Pancreas (tissue), 10 donors: Measurements from ENCODE around the gene ULBP2. TPM values are rescaled to one million over a fixed set of nuclear protein-coding genes. Genes with fewer than 3 reads are reported as not detected.
"Not testable (repeated sequence)": the region's sequence is repeated elsewhere in the genome, so short reads cannot be mapped to it uniquely, and the experiment has no call there.

Source experiments
- ATAC-seq, 4 donors: fragments of 200-7000 bp; cut with Tn5 transposase; one replicate each; pipeline versions ENCODE4 v1.8.0 to v1.9.1; 2020; ENCODE audit warnings: mild to moderate bottlenecking in 4 of 4, moderate library complexity in 4 of 4
- DNase-seq, 6 donors: peaks; one replicate each; pipeline ENCODE4 v3.0.0-alpha.2; 2020
- FAIRE-seq: peaks from 2 replicates; lab custom pipeline; 2012; peaks lifted over from hg19 to GRCh38; lab: Jason Lieb, UNC
- H3K27ac ChIP-seq, 4 donors: fragments of 200-600 bp; sonication (generic); 1 replicate in 3 of 4; 2 replicates in 1 of 4; pipeline versions ENCODE4 v1.5.0 to v1.8.0; 2020
- H3K27me3 ChIP-seq, 4 donors: fragments of 200-600 bp; one replicate each; pipeline ENCODE4 v1.8.0; 2021
- H3K36me3 ChIP-seq, 3 donors: fragments of 200-600 bp; sonication (generic) in 1 of 3; one replicate each; pipeline versions ENCODE4 v1.5.0 to v1.8.0; 2020 to 2021
- H3K4me1 ChIP-seq, 3 donors: fragments of 200-600 bp; one replicate each; pipeline ENCODE4 v1.8.0; 2021
- H3K4me3 ChIP-seq, 4 donors: fragments of 200-600 bp; sonication (generic) in 2 of 4; one replicate each; pipeline versions ENCODE4 v1.5.0 to v1.8.0; 2020 to 2021
- H3K9me3 ChIP-seq, 4 donors: fragments of 200-600 bp; one replicate each; pipeline ENCODE4 v1.8.0; 2021
- CTCF ChIP-seq, 4 donors: fragments of 200-600 bp; sonication (generic) in 3 of 4; IDR thresholded peaks; one replicate each; pipeline versions ENCODE4 v1.5.0 to v1.8.0; 2021; ENCODE audit warnings: antibody characterized with exemption in 4 of 4
- WGBS, 2 donors: extraction: QIAGEN DNeasy Blood & Tissue Kit; methylation state at CpG; one replicate each; pipeline ENCODE4 v1.1.7; 2013; 5-methylcytosine and 5-hydroxymethylcytosine counted together
- intact Hi-C, 3 donors: fragments of 100-400 bp; cut with DNase I; formaldehyde crosslinking; loops; one replicate each; pipeline versions ENCODE4 v1.11.1 to v1.14.2; 2022
- polyA plus RNA-seq, 2 donors: library from polyadenylated mRNA; stranded (reverse); fragments of 200-250 nt; gene quantifications; one replicate each; pipeline ENCODE4 v1.2.3, GENCODE V29; 2013
- total RNA-seq, 6 donors: library from RNA; stranded (reverse); fragmentation: NEBNext Ultra II Directional in 4 of 6; extraction: Animal tissue kit (Norgen Biotek cat#: 25700) in 4 of 6; gene quantifications; one replicate each; pipeline versions ENCODE4 v1.2.1 to v1.2.4, GENCODE V29; 2021 to 2023
- donor health status: healthy with polysubstance abuse.
- donor health status: DM: no; HTN: no; CAD: no; lungs with moderate emphysema.
- donor health status: DM: no; HTN: no; CAD: no.
- donor health status: control.
- donor health status: control.
- donor health status: Bipolar disorder and iron deficiency.
- donor health status: DM: yes; HTN: yes; CAD: no.
- donor health status: DM: no; HTN: no; CAD: no.
- donor health status: DM: no; HTN: no; CAD: no.
- donor health status: DM: yes; HTN: yes; CAD: no.

Gene ULBP2
- total and polyA plus RNA-seq, 8 donors, result 0.19 to 0.37 (median 0.25) TPM; not detected in 3

- Histone ChIP-seq H3K4me1 (peaks cover 0 to 5% (median 0%) of the 10 kb centered on the region in 3 donors), H3K9me3 (no peaks in the 10 kb centered on the region), H3K4me3 (no peak overlapping the region), H3K27me3 (peaks cover 0 to 15% (median 0%) of the 10 kb centered on the region in 4 donors), H3K36me3 (no peaks in the 10 kb centered on the region), H3K27ac (no peak overlapping the region)
- no peak for FAIRE-seq
- ATAC-seq, result no peak
- TF ChIP-seq CTCF (IDR thresholded peaks at IDR 0.05), result no peak
- WGBS, 2 donors, result 81 to 91% methylated on average over 4 of the region's 4 CpGs
- no peak for DNase-seq
- intact Hi-C loops, result no loop called here
These were observed 25.8 kb downstream of the ULBP2 start for GRCh38 chr6:149967591-149967990.

GRCh38 chr6:149967999-149968398, 26.2 kb downstream of the ULBP2 start:
- intact Hi-C loops, H3K36me3 ChIP-seq, H3K4me3 ChIP-seq, H3K27ac ChIP-seq, H3K9me3 ChIP-seq, H3K4me1 ChIP-seq, FAIRE-seq, DNase-seq, ATAC-seq: not testable (repeated sequence)
- peaks cover 0 to 14% (median 0%) of the 10 kb centered on the region in 4 donors for H3K27me3 ChIP-seq
- WGBS, 2 donors, result 54 to 65% methylated on average over 2 of the region's 2 CpGs

GRCh38 chr6:149968909-149969308, 27.1 kb downstream of the ULBP2 start:
- intact Hi-C loops, DNase-seq, H3K27me3 ChIP-seq, H3K36me3 ChIP-seq, H3K4me3 ChIP-seq, H3K4me1 ChIP-seq, ATAC-seq, H3K9me3 ChIP-seq, H3K27ac ChIP-seq, FAIRE-seq: not testable (repeated sequence)
- WGBS, 2 donors, result 76 to 85% methylated on average over 2 of the region's 2 CpGs

- Histone ChIP-seq H3K36me3 (no peaks in the 10 kb centered on the region), H3K4me3 (no peak overlapping the region), H3K27ac (no peak overlapping the region), H3K27me3 (peaks cover 0 to 5% (median 0%) of the 10 kb centered on the region in 4 donors), H3K4me1 (peaks cover 0 to 1% (median 0%) of the 10 kb centered on the region in 3 donors), H3K9me3 (no peaks in the 10 kb centered on the region)
- ATAC-seq (no peak), FAIRE-seq (no peak), DNase-seq (no peak)
- WGBS, 2 donors, result 67 to 83% methylated on average over 2 of the region's 2 CpGs
- intact Hi-C loops, result no loop called here
- no peak for TF ChIP-seq CTCF (IDR thresholded peaks at IDR 0.05)
These were observed 27.8 kb downstream of the ULBP2 start for GRCh38 chr6:149969635-149970034.

- H3K27ac ChIP-seq, ATAC-seq, H3K4me3 ChIP-seq, DNase-seq, FAIRE-seq, intact Hi-C loops, H3K27me3 ChIP-seq, H3K9me3 ChIP-seq, H3K4me1 ChIP-seq, H3K36me3 ChIP-seq: not testable (repeated sequence)
- 50 to 63% methylated on average over 6 of the region's 6 CpGs for WGBS, 2 donors
These were observed 32.6 kb downstream of the ULBP2 start for GRCh38 chr6:149974394-149974793.

GRCh38 chr6:149974825-149975224, 33.0 kb downstream of the ULBP2 start:
- no peak for TF ChIP-seq CTCF (IDR thresholded peaks at IDR 0.05)
- no peak overlapping the region for H3K4me3 ChIP-seq
- ATAC-seq (no peak), FAIRE-seq (no peak), DNase-seq (no peak)
- intact Hi-C loops, result no loop called here
- H3K36me3 ChIP-seq, result no peaks in the 10 kb centered on the region
- no peaks in the 10 kb centered on the region for H3K9me3 ChIP-seq
- WGBS, 2 donors, result 31 to 34% methylated on average over 3 of the region's 3 CpGs
- H3K27me3 ChIP-seq, result peaks cover 0 to 7% (median 0%) of the 10 kb centered on the region in 4 donors
- H3K4me1 ChIP-seq, result no peaks in the 10 kb centered on the region
- no peak overlapping the region for H3K27ac ChIP-seq
